Islet precursor cell (in vitro differentiated cells): Measurements from ENCODE around the gene AAK1.
A peak's percentile ranks its signal among the peaks of the same experiment; 100 is the strongest.
"Not testable (repeated sequence)": the region's sequence is repeated elsewhere in the genome, so short reads cannot be mapped to it uniquely, and the experiment has no call there.

Experiments used
- DNase-seq: peaks from one replicate; pipeline ENCODE4 v3.0.0-alpha.2; 2018

AAK1 gene

DNA sequence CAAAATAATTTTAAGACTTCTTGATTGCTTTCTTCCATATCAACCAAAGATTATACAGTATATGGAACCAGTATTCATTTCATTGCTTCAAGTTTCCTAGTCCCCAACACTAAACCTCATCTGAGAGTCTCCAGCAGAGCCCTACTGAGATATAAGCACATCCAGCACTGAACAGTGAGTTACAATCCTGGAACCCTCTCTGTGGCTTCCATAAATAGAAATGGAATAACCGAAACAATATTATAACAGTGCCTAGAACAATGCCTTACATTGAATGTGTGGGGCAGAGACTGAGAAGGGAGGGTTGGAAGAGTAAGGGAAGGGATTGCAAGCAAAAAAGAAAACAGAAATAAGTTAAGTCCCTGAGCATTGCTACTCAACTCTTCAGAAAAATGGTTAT lies 18.9 kb downstream of the AAK1 start:
- DNase-seq = no peak

DNA sequence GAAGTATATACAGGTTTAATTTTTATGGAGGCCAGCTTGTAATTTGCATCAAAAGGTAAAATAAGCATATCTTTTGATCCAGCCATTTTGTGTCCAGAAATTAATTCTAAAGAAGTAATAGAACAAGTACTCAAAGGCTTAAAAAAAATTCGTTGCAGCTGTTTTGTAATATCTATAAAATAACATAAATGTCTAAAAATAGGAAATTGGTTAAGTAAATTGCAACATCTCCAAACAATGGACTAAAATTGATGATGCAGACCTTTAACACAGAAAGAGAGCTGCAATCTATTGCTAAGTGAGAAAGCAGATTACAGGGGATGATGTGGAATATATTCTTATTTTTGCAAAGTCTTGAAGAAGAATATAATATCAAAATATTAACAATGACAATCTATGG lies 19.4 kb downstream of the AAK1 start:
- DNase-seq = no peak

DNA sequence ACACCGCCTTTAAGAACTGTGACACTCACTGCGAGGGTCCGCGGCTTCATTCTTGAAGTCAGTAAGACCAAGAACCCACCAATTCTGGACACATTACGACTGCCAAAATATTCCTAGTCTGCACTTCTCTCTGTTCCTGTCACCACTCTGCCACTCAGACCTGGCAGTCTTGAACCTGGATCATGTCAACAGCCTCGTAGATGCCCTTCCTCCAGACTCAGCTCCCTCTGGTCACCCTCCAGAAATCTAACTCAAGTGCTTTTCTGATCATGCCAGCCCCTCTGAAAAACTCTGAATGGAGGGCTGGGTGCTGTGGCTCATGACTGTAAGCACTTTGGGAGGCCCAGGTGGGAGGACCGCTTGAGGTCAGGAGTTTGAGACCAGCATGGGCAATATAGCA lies 20.3 kb downstream of the AAK1 start:
- peak; percentile 72 for DNase-seq

DNA sequence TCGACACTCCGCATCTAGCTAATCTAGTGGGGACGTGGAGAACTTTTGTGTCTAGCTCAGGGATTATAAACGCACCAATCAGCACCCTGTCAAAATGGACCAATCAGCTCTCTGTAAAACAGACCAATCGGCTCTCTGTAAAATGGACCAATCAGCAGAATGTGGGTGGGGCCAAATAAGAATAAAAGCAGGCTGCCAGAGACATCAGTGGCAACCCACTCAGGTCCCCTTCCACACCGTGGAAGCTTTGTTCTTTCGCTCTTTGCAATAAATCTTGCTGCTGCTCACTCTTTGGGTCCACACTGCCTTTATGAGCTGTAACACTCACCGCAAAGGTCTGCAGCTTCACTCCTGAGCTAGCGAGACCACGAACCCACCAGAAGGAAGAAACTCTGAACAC lies 20.7 kb downstream of the AAK1 start:
- DNase-seq = not testable (repeated sequence)

DNA sequence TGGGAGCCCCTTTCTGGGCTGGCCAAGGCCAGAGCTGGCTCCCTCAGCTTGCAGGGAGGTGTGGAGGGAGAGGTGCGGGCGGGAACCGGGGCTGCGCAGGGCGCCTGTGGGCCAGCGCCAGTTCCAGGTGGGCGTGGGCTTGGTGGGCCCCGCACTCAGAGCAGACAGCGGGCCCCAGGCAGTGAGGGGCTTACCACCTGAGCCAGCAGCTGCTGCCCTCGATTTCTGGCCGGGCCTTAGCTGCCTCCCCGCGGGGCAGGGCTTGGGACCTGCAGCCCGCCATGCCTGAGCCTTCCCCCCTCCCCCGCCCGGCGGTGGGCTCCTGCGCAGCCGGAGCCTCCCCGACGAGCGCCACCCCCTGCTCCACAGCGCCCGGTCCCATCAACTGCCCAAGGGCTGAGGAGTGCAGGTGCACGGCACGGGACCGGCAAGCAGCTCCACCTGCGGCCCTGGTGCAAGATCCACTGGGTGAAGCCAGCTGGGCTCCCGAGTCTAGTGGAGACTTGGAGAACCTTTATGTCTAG lies 21.5 kb downstream of the AAK1 start:
- not testable (repeated sequence) for DNase-seq

DNA sequence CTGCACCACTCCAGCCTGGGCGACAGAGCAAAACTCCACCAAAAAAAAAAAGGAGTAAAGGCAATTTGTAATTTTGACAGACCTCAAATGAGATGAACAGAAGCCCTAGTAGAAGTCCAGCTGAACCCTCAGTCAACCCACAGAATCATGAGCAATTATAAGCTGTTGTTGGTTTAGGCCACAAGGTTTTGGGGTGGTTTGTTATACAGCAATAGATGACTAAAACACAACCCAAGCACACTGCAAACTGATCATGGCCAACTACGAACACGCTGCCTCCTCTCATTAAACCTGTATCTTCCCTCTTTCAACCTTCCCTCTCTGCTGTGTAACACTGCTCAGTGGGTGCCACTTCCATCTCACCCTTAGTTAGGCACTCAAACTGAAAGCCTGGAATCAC lies 22.1 kb downstream of the AAK1 start:
- DNase-seq = no peak

DNA sequence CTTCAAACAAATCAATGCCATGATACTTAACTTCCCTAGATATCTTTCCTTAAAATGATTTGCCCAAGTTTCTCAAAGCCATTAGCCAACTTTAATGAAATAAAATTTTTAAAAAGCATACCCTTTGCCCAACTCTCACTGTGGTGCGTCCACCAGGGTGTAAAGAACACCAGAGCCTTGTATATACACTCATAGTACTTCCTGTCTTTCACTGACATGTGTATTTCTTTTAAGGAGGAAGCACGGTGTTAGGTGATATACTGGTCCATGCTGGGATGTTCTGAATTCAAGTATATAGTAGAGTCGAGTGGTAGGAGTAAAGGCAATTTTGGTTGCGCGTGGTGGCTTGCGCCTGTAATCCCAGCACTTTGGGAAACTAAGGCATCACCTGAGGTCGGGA lies 22.7 kb downstream of the AAK1 start:
- DNase-seq = no peak

DNA sequence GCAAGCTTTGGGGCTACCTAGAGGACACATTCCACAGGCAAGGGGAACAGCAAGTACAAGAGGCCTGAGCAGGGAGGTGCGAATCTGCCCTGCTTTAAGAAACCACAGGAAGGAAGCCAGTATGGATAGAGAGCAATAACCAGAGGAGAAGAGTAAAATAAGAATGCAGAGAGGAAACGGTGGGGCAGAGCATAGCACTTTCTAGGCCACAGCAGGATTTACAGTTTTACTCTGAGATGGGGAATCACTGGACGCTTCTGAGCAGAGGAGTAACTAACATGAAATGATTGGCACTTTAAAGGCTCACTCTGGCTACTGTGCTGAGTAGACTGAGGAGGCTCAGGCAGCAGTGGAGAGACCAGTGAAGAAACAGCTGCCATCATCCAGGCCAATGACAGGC lies 23.8 kb downstream of the AAK1 start:
- DNase-seq = peak; percentile 52

DNA sequence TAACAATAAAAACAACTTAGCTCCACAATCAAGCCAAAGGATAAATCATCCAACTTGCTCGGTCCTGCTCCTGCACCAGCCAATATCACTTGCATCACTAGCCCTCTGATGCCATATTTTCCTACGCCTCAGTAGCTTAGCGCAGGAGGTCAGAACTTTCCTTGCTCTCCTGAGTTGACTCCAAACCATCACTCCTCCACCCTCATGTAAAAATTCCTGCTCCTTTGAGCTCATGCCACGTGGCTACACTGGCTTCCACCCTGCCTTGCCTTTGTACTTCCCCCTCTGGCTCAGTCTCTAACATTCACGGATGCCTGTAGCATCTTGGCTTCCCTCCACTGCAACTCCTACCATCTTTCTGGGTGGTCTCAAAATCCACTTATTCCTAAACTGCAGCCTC lies 25.2 kb downstream of the AAK1 start:
- peak; percentile 27 for DNase-seq

DNA sequence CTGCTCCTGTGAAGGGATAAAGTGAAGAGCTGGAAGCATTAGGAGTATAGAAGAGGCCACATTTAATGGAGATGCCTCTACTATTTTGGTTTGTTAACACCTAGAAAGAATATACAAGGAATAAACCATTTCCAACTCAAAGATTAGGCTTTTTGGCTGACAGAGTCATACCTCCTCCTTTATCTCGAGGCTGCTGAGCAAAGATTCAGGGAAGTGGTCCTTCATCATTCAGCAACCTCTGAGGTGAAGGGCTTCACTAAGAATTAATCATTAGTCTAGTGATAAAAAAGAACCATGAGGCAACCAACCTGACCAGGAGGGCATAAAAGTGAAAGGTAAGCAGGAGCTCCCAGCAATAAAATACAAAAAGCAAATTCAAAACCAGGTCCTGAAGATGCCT lies 25.8 kb downstream of the AAK1 start:
- peak; percentile 16 for DNase-seq

DNA sequence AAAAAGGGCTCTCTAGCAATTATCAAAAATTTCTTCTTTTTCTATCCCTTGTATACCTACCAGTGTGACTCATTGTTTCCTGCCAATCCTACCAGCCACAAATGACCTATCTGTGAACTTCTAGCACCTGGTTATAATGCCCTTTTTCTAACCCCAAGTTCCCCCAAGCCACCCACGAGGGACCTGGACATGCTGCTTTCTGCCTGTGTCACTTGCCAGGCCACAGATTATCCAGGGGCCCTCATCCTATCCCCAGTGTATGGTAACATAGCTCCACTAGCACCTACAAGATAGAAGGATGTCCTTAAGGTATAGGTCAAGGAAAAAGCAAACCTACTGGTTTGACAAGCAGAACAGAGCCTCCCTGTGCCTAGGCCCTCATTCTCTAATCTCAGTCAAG lies 26.8 kb downstream of the AAK1 start:
- DNase-seq = peak; percentile 52

DNA sequence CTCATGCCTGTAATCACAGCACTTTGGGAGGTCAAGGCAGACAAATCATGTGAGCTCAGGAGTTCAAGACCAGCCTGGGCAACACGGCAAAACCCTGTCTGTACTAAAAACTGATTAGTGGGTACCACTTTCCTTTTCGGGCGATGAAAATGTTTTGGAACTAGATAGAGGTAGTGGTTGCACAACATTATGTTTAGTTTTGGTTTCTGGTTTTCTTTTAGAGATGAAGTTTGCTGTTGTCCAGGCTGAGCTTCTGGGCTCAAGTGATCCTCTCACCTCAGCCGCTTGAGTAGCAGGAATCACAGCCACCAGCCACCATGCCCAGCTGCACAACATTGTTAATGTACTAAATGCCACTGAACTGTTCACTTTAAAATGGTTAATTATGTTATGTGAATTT lies 27.6 kb downstream of the AAK1 start:
- peak; percentile 5 for DNase-seq

DNA sequence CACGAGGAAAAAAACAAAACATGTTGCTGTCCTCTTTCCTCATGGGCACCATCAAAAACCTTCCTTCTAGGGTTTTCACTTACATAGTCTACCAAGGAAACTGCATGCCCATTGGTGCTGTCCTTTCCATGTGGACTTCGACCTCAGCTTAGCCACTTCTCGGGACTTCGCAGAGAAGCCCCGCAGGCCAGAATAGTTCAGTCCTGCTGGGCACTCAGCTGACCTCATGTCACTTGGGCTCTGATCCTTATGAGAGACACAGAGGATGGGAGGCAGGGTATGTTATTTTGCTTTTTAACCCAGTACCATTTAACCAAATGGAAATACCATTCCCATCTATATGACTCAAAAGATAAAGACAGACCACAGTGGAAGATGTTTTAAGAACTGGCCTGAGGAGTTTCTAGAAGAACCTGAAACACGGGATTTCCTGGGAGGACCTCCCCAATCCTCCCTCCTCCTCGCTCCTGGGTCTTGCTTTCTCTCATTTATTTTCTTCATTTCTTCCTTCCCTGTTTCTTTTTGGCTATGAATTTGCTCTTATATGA lies 28.4 kb downstream of the AAK1 start:
- DNase-seq = peak; percentile 69

DNA sequence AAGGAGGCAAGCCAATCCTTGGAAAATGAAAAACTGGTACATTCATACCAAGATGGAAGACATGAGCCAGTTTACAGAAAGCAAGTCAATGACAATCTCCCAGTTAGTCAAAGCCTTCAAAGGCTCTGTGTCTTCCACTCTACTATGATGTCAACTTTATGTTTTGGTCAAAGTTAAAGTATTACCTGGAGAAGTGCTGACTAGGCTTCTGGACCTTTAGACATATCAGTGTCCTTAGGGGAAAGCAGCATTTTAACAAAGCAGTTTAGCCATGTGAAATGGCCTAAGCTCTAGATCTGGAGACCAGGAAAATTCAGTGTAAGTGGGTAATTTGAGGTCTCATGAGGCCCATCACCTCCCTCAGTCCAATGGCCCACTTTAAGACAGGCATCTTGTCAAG lies 30.8 kb downstream of the AAK1 start:
- no peak for DNase-seq

DNA sequence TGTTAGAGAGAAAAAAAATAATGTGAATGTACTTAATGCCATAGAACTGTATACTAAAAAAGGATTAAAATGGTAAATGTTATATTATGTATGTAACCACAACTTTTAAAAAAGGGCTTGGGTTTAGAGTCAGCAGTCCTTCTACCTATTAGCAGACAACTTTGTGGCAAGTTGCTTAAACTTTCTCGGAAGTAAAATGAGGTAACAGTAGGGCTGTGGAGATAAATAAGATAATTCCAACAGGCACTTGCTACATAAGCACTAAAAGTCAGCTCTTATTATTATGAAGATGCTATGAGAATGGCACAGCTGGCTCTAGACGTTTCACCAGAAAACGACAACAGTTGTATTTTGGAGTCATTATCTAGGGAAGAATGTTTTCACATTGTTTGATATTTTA lies 31.3 kb downstream of the AAK1 start:
- no peak for DNase-seq

DNA sequence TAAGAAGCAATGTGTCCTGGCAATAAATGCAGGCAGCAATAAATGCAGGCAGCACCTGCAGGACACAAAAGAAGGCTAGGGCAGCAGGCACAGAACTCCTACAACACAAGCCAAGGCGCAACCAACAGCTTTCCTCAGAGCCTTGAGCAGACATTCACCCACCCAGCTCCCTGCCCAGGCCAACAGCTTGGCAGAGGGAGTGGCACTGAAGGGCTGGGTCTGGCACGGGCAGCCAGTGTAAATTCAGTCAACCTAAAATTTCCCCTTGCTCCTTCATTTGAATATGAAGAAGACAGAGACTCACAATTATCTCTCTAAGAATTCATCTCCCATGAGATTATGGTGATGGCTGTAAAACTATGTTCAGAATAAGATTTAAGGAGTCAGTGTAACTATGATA lies 35.4 kb downstream of the AAK1 start:
- DNase-seq = peak; percentile 34

DNA sequence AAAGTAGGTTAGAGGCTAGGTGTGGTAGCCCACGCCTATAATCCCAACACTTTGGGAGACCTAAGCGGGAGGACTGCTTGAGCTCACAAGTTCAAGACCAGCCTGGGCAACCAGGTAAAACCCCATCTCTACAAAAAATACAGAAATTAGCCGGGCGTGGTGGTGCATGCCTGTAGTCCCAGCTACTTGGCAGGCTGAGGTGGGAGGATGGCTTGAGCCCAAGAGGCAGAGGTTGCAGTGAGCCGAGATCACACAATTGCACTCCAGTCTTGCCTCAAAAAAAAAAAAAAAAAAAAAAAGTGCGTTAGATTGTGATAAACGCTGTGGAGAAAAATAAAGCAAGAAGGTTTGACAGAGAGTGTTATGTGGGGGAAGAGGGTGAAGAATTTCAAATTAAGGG lies 36.8 kb downstream of the AAK1 start:
- not testable (repeated sequence) for DNase-seq

DNA sequence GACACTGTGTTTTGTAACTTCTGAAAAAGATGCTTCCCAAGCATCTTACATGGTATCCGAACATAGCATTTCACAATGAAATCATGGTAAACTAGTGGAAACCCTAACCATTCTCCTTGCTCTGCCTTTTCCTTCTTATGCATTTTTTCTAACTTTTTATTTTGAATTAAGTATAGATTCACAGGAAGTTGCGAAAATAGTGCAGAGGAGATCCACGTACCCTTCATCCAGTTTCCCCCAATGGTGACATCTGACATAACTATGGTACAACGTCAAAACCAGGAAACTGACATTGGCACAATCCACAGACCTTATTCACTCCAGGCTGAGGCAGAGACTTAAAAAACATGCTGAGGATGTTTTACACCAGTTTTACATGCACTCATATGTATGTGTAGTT lies 38.3 kb downstream of the AAK1 start:
- peak; percentile 5 for DNase-seq

DNA sequence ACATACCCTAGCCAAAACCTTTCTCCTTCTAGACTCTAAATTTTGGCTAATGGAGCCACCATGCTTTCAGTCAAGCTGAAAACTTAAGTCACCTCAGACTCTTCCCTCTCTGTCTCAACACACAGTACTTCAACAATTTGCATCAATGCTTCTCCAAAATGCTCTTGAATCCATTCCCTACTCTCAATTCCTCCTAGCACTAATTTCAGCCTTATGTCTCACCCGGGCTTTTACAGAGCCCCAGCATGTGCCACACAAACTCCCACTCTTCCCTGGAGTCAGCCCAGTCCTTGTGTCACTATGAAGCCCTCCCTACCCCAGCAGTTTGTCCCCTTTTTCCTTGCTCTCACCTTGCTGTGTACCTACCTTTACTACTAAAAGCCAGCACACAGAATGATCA lies 38.7 kb downstream of the AAK1 start:
- peak; percentile 24 for DNase-seq

DNA sequence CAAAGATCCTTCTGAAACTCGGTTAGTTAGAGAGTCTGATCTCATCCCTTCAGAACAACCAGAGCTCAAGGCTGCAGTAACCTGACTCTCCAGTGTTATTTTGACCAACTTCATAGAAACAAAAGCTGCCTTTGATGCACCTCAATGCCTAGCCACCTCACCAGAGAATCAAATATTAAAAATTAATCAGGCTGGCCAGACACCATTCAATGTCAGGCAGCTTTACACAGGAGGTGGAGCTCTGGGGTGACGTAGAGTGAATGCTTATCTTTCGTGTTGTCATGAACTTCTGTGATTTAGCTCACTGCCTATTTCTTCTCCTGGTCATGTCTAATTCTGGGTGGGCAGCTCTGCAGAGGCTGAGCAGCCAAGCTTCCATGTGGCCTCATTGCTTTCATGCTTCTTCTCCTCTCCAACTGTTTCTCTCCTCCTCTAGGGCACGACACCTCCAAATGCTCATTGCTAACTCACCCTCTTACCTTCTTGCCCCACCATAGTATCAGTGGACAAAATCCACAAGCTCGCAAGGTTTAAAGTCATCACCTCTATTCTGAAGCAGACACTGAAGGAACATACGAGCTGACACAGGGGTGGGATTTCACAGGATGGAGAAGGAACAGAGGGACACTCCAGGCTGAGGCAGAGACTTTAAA lies 39.4 kb downstream of the AAK1 start:
- DNase-seq = no peak

DNA sequence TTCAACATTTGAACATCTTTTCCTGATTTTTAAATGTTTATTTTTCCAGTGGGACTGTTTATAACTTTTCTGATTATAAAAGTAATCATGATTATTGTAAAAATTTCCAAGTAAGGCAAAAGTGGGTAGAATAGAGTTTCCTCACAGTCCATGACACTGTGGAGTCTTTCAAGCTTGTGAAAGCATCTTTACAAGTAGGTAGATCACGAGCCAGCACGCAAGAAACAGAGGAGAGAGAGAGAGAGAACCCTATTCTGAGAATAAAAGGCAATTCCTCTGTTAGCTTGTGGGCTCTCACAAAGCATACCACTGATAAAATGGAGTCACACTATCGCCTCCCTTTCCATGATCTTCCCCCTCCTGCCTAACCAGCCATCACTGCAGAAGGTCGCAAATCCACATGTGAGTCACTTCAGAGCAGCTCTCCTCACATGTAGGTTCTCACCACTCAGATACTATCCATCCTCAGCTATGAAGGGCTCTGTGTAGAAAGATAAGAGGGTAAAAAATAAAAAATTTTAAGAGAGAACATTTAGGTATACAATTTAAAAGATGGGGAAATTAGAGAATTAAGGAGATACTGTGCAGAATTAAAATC lies 40.3 kb downstream of the AAK1 start:
- DNase-seq = no peak

DNA sequence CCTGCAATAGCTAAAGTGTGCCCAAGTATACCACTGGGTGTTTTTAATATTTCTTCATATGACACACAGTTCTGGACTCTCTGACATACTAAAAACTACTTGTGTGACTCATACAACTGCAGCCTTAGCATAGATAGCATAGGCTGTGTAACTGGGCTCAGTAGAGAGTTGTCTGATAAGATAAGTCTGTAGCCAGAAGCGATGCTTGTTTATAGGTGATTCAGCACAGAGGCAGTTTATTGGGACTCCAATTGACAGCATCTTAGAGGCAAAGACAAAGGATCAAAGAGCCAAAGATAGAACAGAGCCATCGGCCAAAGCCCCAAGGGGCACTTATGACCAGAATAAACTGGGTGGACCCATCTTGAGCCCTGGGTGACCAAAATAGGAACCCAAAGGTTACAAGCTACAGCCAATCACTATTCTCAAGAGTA lies 42.3 kb downstream of the AAK1 start:
- DNase-seq = peak; percentile 87

DNA sequence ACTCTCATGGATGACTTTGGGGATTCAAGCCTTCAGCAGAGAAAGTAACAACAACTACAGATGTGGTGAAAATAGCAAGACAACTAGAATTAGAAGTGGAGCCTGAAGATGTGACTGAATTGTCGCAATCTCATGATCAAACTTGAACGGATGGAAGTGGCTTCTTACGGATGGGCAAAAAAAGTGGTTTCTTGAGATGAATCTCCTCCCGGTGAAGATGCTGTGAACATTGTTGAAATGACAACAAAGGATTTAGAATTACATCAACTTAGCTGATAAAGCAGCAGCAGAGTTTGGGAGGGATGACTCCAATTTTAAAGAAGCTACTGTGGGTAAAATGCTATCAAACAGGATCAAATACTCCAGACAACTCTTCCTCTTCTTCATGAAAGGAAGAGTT lies 43.1 kb downstream of the AAK1 start:
- no peak for DNase-seq

DNA sequence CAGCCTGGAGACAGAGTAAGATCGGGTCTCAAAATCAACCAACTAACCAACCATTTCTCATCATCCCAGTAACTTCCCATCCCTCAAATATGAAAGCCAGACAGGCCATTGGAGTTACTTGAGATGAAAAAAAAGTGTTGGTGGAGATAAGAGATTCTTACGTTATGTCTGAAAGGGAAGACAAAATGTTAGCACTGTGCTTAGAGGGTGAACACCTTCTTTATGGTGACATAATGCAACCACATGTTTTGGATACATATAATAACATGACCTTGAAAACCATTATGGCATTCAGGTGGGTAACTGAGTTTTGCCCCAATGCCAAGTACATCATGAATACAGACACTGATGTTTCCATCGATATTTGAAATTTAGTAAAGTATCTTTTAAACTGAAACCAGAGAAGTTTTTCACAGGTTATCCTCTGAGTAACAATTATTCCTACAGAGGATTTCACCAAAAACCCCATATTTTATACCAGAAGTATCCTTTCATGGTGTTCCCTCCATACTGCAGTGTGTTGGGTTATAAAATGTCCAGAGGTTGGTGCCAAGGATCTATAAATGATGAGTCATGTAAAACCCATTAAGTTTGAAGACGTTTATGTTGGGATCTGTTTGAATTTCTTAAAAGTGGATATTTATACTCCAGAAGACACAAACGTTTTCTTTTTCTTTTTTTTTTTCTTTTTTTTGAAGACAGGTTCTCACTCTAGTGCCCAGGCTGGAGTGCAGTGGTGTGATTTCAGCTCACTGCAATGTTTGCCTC lies 45.5 kb downstream of the AAK1 start:
- no peak for DNase-seq
